HG03095 (cell line): ENCODE data around the gene SPTB.
A peak's percentile ranks its signal among the peaks of the same experiment; 100 is the strongest.
"Not testable (repeated sequence)": the region's sequence is repeated elsewhere in the genome, so short reads cannot be mapped to it uniquely, and the experiment has no call there.

Experiments
- ATAC-seq: cut with Tn5 transposase; IDR thresholded peaks from one replicate; pipeline ENCODE4 v1.9.1; 2021; ENCODE audit warnings: moderate library complexity; ENCODE audit not compliant: unreplicated experiment

SPTB gene

GRCh38 chr14:64879635-64880220, at the start of gene SPTB:
SPTB (minus strand) TSS chr14:64879907; CDS start chr14:64823094, 56,813 bp downstream.
- ATAC-seq = no peak

GRCh38 chr14:64929014-64929359, 49.3 kb upstream of the SPTB start:
- ATAC-seq = no peak

- ATAC-seq = peak; percentile 79
Observed at GRCh38 chr14:64928239-64929013, 48.7 kb upstream of the SPTB start.

GRCh38 chr14:64927031-64927430, 47.3 kb upstream of the SPTB start:
- no peak for ATAC-seq

- no peak for ATAC-seq
Observed at GRCh38 chr14:64926398-64926995, 46.8 kb upstream of the SPTB start.

GRCh38 chr14:64923015-64923414, 43.3 kb upstream of the SPTB start:
- ATAC-seq = no peak

- no peak for ATAC-seq
Observed at GRCh38 chr14:64920465-64920864, 40.8 kb upstream of the SPTB start.

GRCh38 chr14:64919618-64920017, 39.9 kb upstream of the SPTB start:
- ATAC-seq = no peak

- ATAC-seq = no peak
Observed at GRCh38 chr14:64919215-64919614, 39.5 kb upstream of the SPTB start.

GRCh38 chr14:64918216-64918615, 38.5 kb upstream of the SPTB start:
- no peak for ATAC-seq

GRCh38 chr14:64915797-64916196, 36.1 kb upstream of the SPTB start:
- no peak for ATAC-seq

- no peak for ATAC-seq
Observed at GRCh38 chr14:64915029-64915424, 35.3 kb upstream of the SPTB start.

GRCh38 chr14:64914237-64915028, 34.7 kb upstream of the SPTB start, which contains the start of gene CHURC1:
CHURC1 (plus strand) TSS chr14:64914455; CDS start chr14:64914496, 41 bp downstream.
- peak; percentile 91 for ATAC-seq

- ATAC-seq = not testable (repeated sequence)
Observed at GRCh38 chr14:64913477-64913876, 33.8 kb upstream of the SPTB start.

GRCh38 chr14:64912261-64912660, 32.6 kb upstream of the SPTB start:
- ATAC-seq = no peak

- no peak for ATAC-seq
Observed at GRCh38 chr14:64910847-64911495, 31.3 kb upstream of the SPTB start.

GRCh38 chr14:64906022-64906421, 26.3 kb upstream of the SPTB start:
- no peak for ATAC-seq

GRCh38 chr14:64899958-64900357, 20.3 kb upstream of the SPTB start:
- no peak for ATAC-seq

- ATAC-seq = no peak
Observed at GRCh38 chr14:64891839-64892375, 12.2 kb upstream of the SPTB start.

GRCh38 chr14:64891173-64891838, 11.6 kb upstream of the SPTB start:
- no peak for ATAC-seq
